CD14-positive monocyte (primary cell): ENCODE results near the gene MLLT10. TPM values are rescaled to one million over a fixed set of nuclear protein-coding genes. Genes with fewer than 3 reads are reported as not detected.

ENCODE experiments used
- DNase-seq, 3 donors: peaks; one replicate each; pipeline ENCODE4 v3.0.0-alpha.2; 2011 to 2022
- H2AFZ ChIP-seq: 2 replicates; pipeline ENCODE4 v1.6.0; 2012; ENCODE audit warnings: mild to moderate bottlenecking, low read depth, low read length, inconsistent platforms; ENCODE audit not compliant: insufficient read depth, poor library complexity, severe bottlenecking
- H3K27ac ChIP-seq, 2 donors: 1 replicate in 1 of 2; 2 replicates in 1 of 2; pipeline ENCODE4 v1.5.1; 2012 to 2013; ENCODE audit warnings: low read length in 2 of 2, control low read depth in 1 of 2, inconsistent platforms in 1 of 2, low read depth in 1 of 2, mild to moderate bottlenecking in 1 of 2
- H3K27me3 ChIP-seq, 2 donors: one replicate each; pipeline versions ENCODE4 v1.6.0 to v1.6.1; 2011 to 2013; ENCODE audit warnings: low read length in 2 of 2; ENCODE audit not compliant: control insufficient read depth in 2 of 2, insufficient read depth in 2 of 2
- H3K36me3 ChIP-seq, 2 donors: replicated peaks in 1 of 2; 1 replicate in 1 of 2; 2 replicates in 1 of 2; pipeline versions ENCODE4 v1.5.1 to v1.6.1; 2012 to 2013; ENCODE audit warnings: low read length in 2 of 2, control low read depth in 1 of 2, inconsistent platforms in 1 of 2, mild to moderate bottlenecking in 1 of 2; ENCODE audit not compliant: insufficient read depth in 2 of 2, control insufficient read depth in 1 of 2
- H3K4me1 ChIP-seq, 2 donors: 1 replicate in 1 of 2; 2 replicates in 1 of 2; pipeline versions ENCODE4 v1.5.1 to v1.6.1; 2012 to 2013; ENCODE audit warnings: low read length in 2 of 2, control low read depth in 1 of 2, inconsistent platforms in 1 of 2, mild to moderate bottlenecking in 1 of 2, moderate library complexity in 1 of 2; ENCODE audit not compliant: insufficient read depth in 2 of 2, control insufficient read depth in 1 of 2
- H3K4me2 ChIP-seq: replicated peaks from 2 replicates; pipeline ENCODE3; 2012; ENCODE audit warnings: low read length, moderate library complexity, mild to moderate bottlenecking; ENCODE audit not compliant: poor library complexity, severe bottlenecking; ENCODE audit errors: extremely low read depth
- H3K4me3 ChIP-seq, 3 experiments: fragments of 200-600 bp in 1 of 3; sonication (generic) in 1 of 3; replicated peaks in 1 of 3; 1 replicate in 2 of 3; 2 replicates in 1 of 3; pipeline ENCODE4 v1.5.1; 2011 to 2013; ENCODE audit warnings: low read length in 3 of 3, mild to moderate bottlenecking in 3 of 3, control low read depth in 2 of 3, low read depth in 2 of 3, inconsistent platforms in 1 of 3, moderate library complexity in 1 of 3
- H3K79me2 ChIP-seq: 2 replicates; pipeline ENCODE4 v1.6.0; 2012; ENCODE audit warnings: mild to moderate bottlenecking, control low read depth, inconsistent platforms, low read length, moderate library complexity; ENCODE audit not compliant: insufficient read depth
- H3K9ac ChIP-seq: 2 replicates; pipeline ENCODE4 v1.6.0; 2017; ENCODE audit warnings: low read length, mild to moderate bottlenecking; ENCODE audit not compliant: insufficient read depth, poor library complexity, severe bottlenecking
- H3K9me3 ChIP-seq, 2 donors: replicated peaks in 1 of 2; 1 replicate in 1 of 2; 2 replicates in 1 of 2; pipeline versions ENCODE4 v1.5.1 to v1.6.1; 2012 to 2013; ENCODE audit warnings: low read length in 2 of 2, control low read depth in 1 of 2; ENCODE audit not compliant: control insufficient read depth in 1 of 2, insufficient read depth in 1 of 2
- H4K20me1 ChIP-seq: 2 replicates; pipeline ENCODE4 v1.6.0; 2012; ENCODE audit warnings: mild to moderate bottlenecking, low read length, control low read depth, moderate library complexity; ENCODE audit not compliant: insufficient read depth
- H3K27ac Mint-ChIP-seq, 7 donors: one replicate each; pipeline ENCODE4 v1.8.0; 2020; ENCODE audit warnings: mild to moderate bottlenecking in 7 of 7, mixed read lengths in 7 of 7, moderate library complexity in 6 of 7, inconsistent platforms in 2 of 7
- H3K27me3 Mint-ChIP-seq, 3 donors: one replicate each; pipeline ENCODE4 v1.8.0; 2021 to 2022; ENCODE audit warnings: low read depth in 3 of 3, mild to moderate bottlenecking in 3 of 3, mixed read lengths in 3 of 3, moderate library complexity in 3 of 3, inconsistent platforms in 1 of 3
- H3K36me3 Mint-ChIP-seq, 2 donors: one replicate each; pipeline ENCODE4 v1.8.0; 2020; ENCODE audit warnings: mixed read lengths in 2 of 2, inconsistent platforms in 1 of 2, mild to moderate bottlenecking in 1 of 2
- H3K4me1 Mint-ChIP-seq: one replicate; pipeline ENCODE4 v1.8.0; 2020; ENCODE audit warnings: mild to moderate bottlenecking, mixed read lengths
- H3K4me3 Mint-ChIP-seq, 2 donors: one replicate each; pipeline ENCODE4 v1.8.0; 2020; ENCODE audit warnings: mild to moderate bottlenecking in 2 of 2, mixed read lengths in 2 of 2, moderate library complexity in 1 of 2
- H3K9me3 Mint-ChIP-seq, 7 donors: one replicate each; pipeline ENCODE4 v1.8.0; 2020 to 2022; ENCODE audit warnings: mixed read lengths in 7 of 7, mild to moderate bottlenecking in 6 of 7, moderate library complexity in 6 of 7, inconsistent platforms in 2 of 7
- CTCF ChIP-seq: fragments of 200-600 bp; IDR thresholded peaks from one replicate; pipeline ENCODE4 v1.8.0; 2022; ENCODE audit warnings: antibody characterized with exemption, mild to moderate bottlenecking
- WGBS: methylation state at CpG from one replicate; pipeline ENCODE4 v1.1.5; 2013; ENCODE audit warnings: missing lambda C conversion rate; ENCODE audit not compliant: insufficient coverage; 5-methylcytosine and 5-hydroxymethylcytosine counted together
- intact Hi-C, 2 donors: fragments of 100-400 bp; cut with micrococcal nuclease; formaldehyde crosslinking; loops; one replicate each; pipeline versions ENCODE4 v1.15.0 to v1.15.1; 2023
- polyA plus RNA-seq, 3 donors: library from polyadenylated mRNA; depleted of rRNA in 1 of 3; unstranded in 2 of 3; stranded (reverse) in 1 of 3; fragments of 300-500 nt in 2 of 3; fragments of >200 nt in 1 of 3; fragmentation: Illumina TruSeq in 2 of 3; gene quantifications; 1 replicate in 2 of 3; 2 replicates in 1 of 3; pipeline ENCODE4 v1.2.3, GENCODE V29; 2012 to 2021

Gene MLLT10
- polyA plus RNA-seq, 3 donors, result 4.9 to 39.1 (median 7.5) TPM

- H3K36me3 Mint-ChIP-seq, result peaks cover 27 to 36% of the 10 kb centered on the region in 2 donors
- no peaks in the 10 kb centered on the region for H3K27me3 Mint-ChIP-seq
- intact Hi-C loops, result no loop called here
- no peak overlapping the region for H3K4me3 Mint-ChIP-seq
- WGBS, result 0% methylated on average over 1 of the region's 3 CpGs
- no peak for TF ChIP-seq CTCF
- no peaks in the 10 kb centered on the region for H3K9me3 Mint-ChIP-seq
- H3K27ac ChIP-seq, result no peak overlapping the region
- no peaks in the 10 kb centered on the region for H3K4me1 ChIP-seq
- no peak overlapping the region for H3K9ac ChIP-seq
- H3K4me1 Mint-ChIP-seq, result peaks cover 3% of the 10 kb centered on the region
- H3K9me3 ChIP-seq, result no peaks in the 10 kb centered on the region
- H4K20me1 ChIP-seq, result peaks cover 5% of the 10 kb centered on the region
- H3K4me3 ChIP-seq, result no peak overlapping the region
- H3K79me2 ChIP-seq, result peaks cover 5% of the 10 kb centered on the region
- peaks cover 5 to 45% of the 10 kb centered on the region in 2 donors for H3K36me3 ChIP-seq
- H3K4me2 ChIP-seq, result no peak overlapping the region
- H2AFZ ChIP-seq, result no peak overlapping the region
- no peaks in the 10 kb centered on the region for H3K27me3 ChIP-seq
- H3K27ac Mint-ChIP-seq, result no peak overlapping the region
- DNase-seq, result no peak
These were observed 147.1 kb downstream of the MLLT10 start for GRCh38 chr10:21681156-21681555.

GRCh38 chr10:21687266-21688008 is 153.4 kb downstream of the MLLT10 start:
- no peak overlapping the region for H3K27ac ChIP-seq
- TF ChIP-seq CTCF, result no peak
- H3K4me2 ChIP-seq, result no peak overlapping the region
- no peak for DNase-seq
- peaks cover 0 to 1% (median 0%) of the 10 kb centered on the region in 3 donors for H3K27me3 Mint-ChIP-seq
- no peaks in the 10 kb centered on the region for H3K27me3 ChIP-seq
- intact Hi-C loops, result no loop called here
- H3K36me3 ChIP-seq, result peaks cover 27 to 74% of the 10 kb centered on the region in 2 donors
- no peak overlapping the region for H3K27ac Mint-ChIP-seq
- no peaks in the 10 kb centered on the region for H3K9me3 ChIP-seq
- H3K9me3 Mint-ChIP-seq, result peaks cover 0 to 2% (median 0%) of the 10 kb centered on the region in 7 donors
- peaks cover 42 to 44% of the 10 kb centered on the region in 2 donors for H3K36me3 Mint-ChIP-seq
- no peaks in the 10 kb centered on the region for H3K4me1 Mint-ChIP-seq
- no peak overlapping the region for H2AFZ ChIP-seq
- WGBS, result 100% methylated on average over 2 of the region's 3 CpGs
- no peak overlapping the region for H3K4me3 ChIP-seq
- H3K79me2 ChIP-seq, result no peaks in the 10 kb centered on the region
- no peak overlapping the region for H3K4me3 Mint-ChIP-seq
- no peaks in the 10 kb centered on the region for H3K4me1 ChIP-seq
- no peak overlapping the region for H3K9ac ChIP-seq
- H4K20me1 ChIP-seq, result no peaks in the 10 kb centered on the region
